GM23338 (cell line): ENCODE data around the gene LATS2. TPM values are rescaled to one million over a fixed set of nuclear protein-coding genes. Genes with fewer than 3 reads are reported as not detected.

ENCODE experiments used
- ATAC-seq: fragments of 200-7000 bp; cut with Tn5 transposase; 3 replicates; pipeline ENCODE4 v1.9.1; 2020
- DNase-seq: peaks from one replicate; pipeline ENCODE4 v3.0.0-alpha.2; 2015; ENCODE audit warnings: low spot score
- H2AFZ ChIP-seq: fragments of 200-600 bp; sonication (generic); 2 replicates; pipeline ENCODE4 v1.8.0; 2016; ENCODE audit warnings: antibody characterized with exemption, mild to moderate bottlenecking, moderate library complexity
- H3F3A ChIP-seq: fragments of 200-600 bp; sonication (generic); replicated peaks from 2 replicates; pipeline ENCODE4 v1.8.0; 2017; ENCODE audit warnings: antibody characterized with exemption, mixed run types, low read depth
- H3K27ac ChIP-seq: fragments of 200-600 bp; sonication (generic); 2 replicates; pipeline ENCODE4 v1.6.1; 2016; ENCODE audit warnings: low read depth
- H3K27me3 ChIP-seq: fragments of 200-600 bp; sonication (generic); 2 replicates; pipeline ENCODE4 v1.8.0; 2016; ENCODE audit warnings: mild to moderate bottlenecking, mixed run types, moderate library complexity; ENCODE audit not compliant: insufficient read depth
- H3K36me3 ChIP-seq: fragments of 200-600 bp; sonication (generic); 2 replicates; pipeline ENCODE4 v1.8.0; 2016; ENCODE audit warnings: mild to moderate bottlenecking; ENCODE audit not compliant: insufficient read depth
- H3K4me1 ChIP-seq: fragments of 200-600 bp; sonication (generic); 2 replicates; pipeline ENCODE4 v1.8.0; 2016; ENCODE audit warnings: mild to moderate bottlenecking, moderate library complexity; ENCODE audit not compliant: insufficient read depth
- H3K4me2 ChIP-seq: fragments of 200-600 bp; sonication (generic); 2 replicates; pipeline ENCODE4 v1.7.1; 2017; ENCODE audit warnings: mixed run types
- H3K4me3 ChIP-seq: fragments of 200-600 bp; sonication (generic); 2 replicates; pipeline ENCODE4 v1.6.1; 2016; ENCODE audit warnings: mixed run types
- H3K79me2 ChIP-seq: fragments of 200-600 bp; sonication (generic); replicated peaks from 2 replicates; pipeline ENCODE4 v1.8.0; 2017; ENCODE audit warnings: mild to moderate bottlenecking; ENCODE audit not compliant: insufficient read depth
- H3K9me2 ChIP-seq: fragments of 200-600 bp; sonication (generic); 2 replicates; pipeline ENCODE4 v1.8.0; 2017; ENCODE audit not compliant: insufficient read depth
- H4K20me1 ChIP-seq: fragments of 200-600 bp; sonication (generic); replicated peaks from 2 replicates; pipeline ENCODE4 v1.8.0; 2017; ENCODE audit warnings: mild to moderate bottlenecking; ENCODE audit not compliant: insufficient read depth
- H3K27ac Mint-ChIP-seq: 2 replicates; pipeline ENCODE4 v1.8.0; 2020; ENCODE audit warnings: inconsistent platforms, mild to moderate bottlenecking, moderate library complexity, mixed read lengths
- H3K27me3 Mint-ChIP-seq: 3 replicates; pipeline ENCODE4 v1.8.0; 2022; ENCODE audit warnings: low read depth, mild to moderate bottlenecking, moderate library complexity, mixed read lengths, inconsistent platforms; ENCODE audit not compliant: insufficient read depth, poor library complexity
- H3K36me3 Mint-ChIP-seq: 3 replicates; pipeline ENCODE4 v1.8.0; 2021; ENCODE audit warnings: low read depth, mild to moderate bottlenecking, inconsistent platforms, moderate library complexity, mixed read lengths
- H3K4me1 Mint-ChIP-seq: 3 replicates; pipeline ENCODE4 v1.8.0; 2020; ENCODE audit warnings: mild to moderate bottlenecking, inconsistent platforms, mixed read lengths
- H3K4me3 Mint-ChIP-seq: 3 replicates; pipeline ENCODE4 v1.8.0; 2021; ENCODE audit warnings: moderate library complexity, mild to moderate bottlenecking, inconsistent platforms, mixed read lengths
- H3K9me3 Mint-ChIP-seq: 3 replicates; pipeline ENCODE4 v1.8.0; 2020; ENCODE audit warnings: moderate library complexity, mild to moderate bottlenecking, inconsistent platforms, mixed read lengths
- CREB1 ChIP-seq: fragments of 250-450 bp; sonication (Bioruptor Pico); IDR thresholded peaks from 2 replicates; pipeline ENCODE4 v1.5.0; 2020; ENCODE audit warnings: low read depth, mild to moderate bottlenecking, moderate library complexity
- ETS1 ChIP-seq: IDR thresholded peaks from 2 replicates; pipeline ENCODE4 v1.6.1; 2016; ENCODE audit warnings: antibody characterized with exemption
- EZH2 ChIP-seq: fragments of 200-600 bp; sonication (generic); IDR thresholded peaks from one replicate; pipeline ENCODE4 v1.8.0; 2017; ENCODE audit warnings: antibody characterized with exemption, mild to moderate bottlenecking, low read depth; ENCODE audit not compliant: unreplicated experiment
- EZH2phosphoT487 ChIP-seq: fragments of 200-600 bp; sonication (generic); IDR thresholded peaks from one replicate; pipeline ENCODE4 v1.8.1; 2018; ENCODE audit warnings: antibody characterized with exemption; ENCODE audit not compliant: unreplicated experiment
- JUNB ChIP-seq: IDR thresholded peaks from one replicate; pipeline ENCODE4 v1.6.1; 2016; ENCODE audit warnings: antibody characterized with exemption; ENCODE audit not compliant: unreplicated experiment
- NANOG ChIP-seq: IDR thresholded peaks from 2 replicates; pipeline ENCODE4 v1.6.1; 2016; ENCODE audit warnings: antibody characterized with exemption, borderline replicate concordance
- POLR2AphosphoS5 ChIP-seq: IDR thresholded peaks from 2 replicates; pipeline ENCODE4 v1.6.1; 2016; ENCODE audit warnings: antibody characterized with exemption, low read depth
- REST ChIP-seq: IDR thresholded peaks from one replicate; pipeline ENCODE4 v1.6.1; 2018; ENCODE audit warnings: antibody characterized with exemption; ENCODE audit not compliant: unreplicated experiment
- STAT1 ChIP-seq: IDR thresholded peaks from one replicate; pipeline ENCODE4 v1.6.1; 2016; ENCODE audit warnings: antibody characterized with exemption; ENCODE audit not compliant: unreplicated experiment
- ZNF331 ChIP-seq: fragments of 250-450 bp; sonication (Bioruptor Pico); IDR thresholded peaks from 2 replicates; pipeline ENCODE4 v1.5.0; 2020; ENCODE audit warnings: low read depth, mild to moderate bottlenecking, moderate library complexity
- ZNF462 ChIP-seq: fragments of 250-450 bp; sonication (Bioruptor Pico); IDR thresholded peaks from 2 replicates; pipeline ENCODE4 v1.5.0; 2020; ENCODE audit warnings: mild to moderate bottlenecking, moderate library complexity
- polyA plus RNA-seq: library from polyadenylated mRNA; unstranded; fragments of >200 nt; fragmentation: Nextera tagmentation; extraction: Ambion mirVana; gene quantifications from 2 replicates; pipeline ENCODE4 v1.2.1, GENCODE V29; 2016
- total RNA-seq: library from RNA; depleted of rRNA; stranded (reverse); fragments of >200 nt; shearing (Covaris generic); gene quantifications from 2 replicates; pipeline ENCODE4 v1.2.3, GENCODE V29; 2014

The LATS2 gene
- total and polyA plus RNA-seq, 2 experiments from 2014 or later = 10.5 to 25.4 TPM

- TF ChIP-seq STAT1 = no peak
Observed at GRCh38 chr13:21095311-21095710, 33.9 kb upstream of the LATS2 start (continued).

- H3K4me3 ChIP-seq = no peak overlapping the region
- TF ChIP-seq EZH2phosphoT487 = no peak
- TF ChIP-seq POLR2AphosphoS5 = no peak
- TF ChIP-seq STAT1 = no peak
- no peak for TF ChIP-seq ZNF331
- TF ChIP-seq JUNB = no peak
- TF ChIP-seq EZH2 = no peak
- TF ChIP-seq CREB1 (CRISPR knock-in tag) = no peak
- TF ChIP-seq ETS1 = no peak
- no peak for TF ChIP-seq REST
- TF ChIP-seq NANOG = no peak
- no peak for TF ChIP-seq ZNF462 (CRISPR knock-in tag)
- no peak overlapping the region for H2AFZ ChIP-seq
- H4K20me1 ChIP-seq = no peaks in the 10 kb centered on the region
- ATAC-seq (no peak), DNase-seq (no peak)
- no peaks in the 10 kb centered on the region; the same call in 2 of the 3 replicates for H3K9me3 Mint-ChIP-seq
- no peak overlapping the region for H3K4me3 Mint-ChIP-seq
- H3K4me2 ChIP-seq = no peak overlapping the region
- H3K4me1 Mint-ChIP-seq = no peaks in the 10 kb centered on the region; the same call in 2 of the 3 replicates
- no peak overlapping the region for H3K27ac ChIP-seq
- H3K36me3 ChIP-seq = no peaks in the 10 kb centered on the region
- no peaks in the 10 kb centered on the region for H3K79me2 ChIP-seq
- H3K27me3 Mint-ChIP-seq = peaks cover 8% of the 10 kb centered on the region
- no peaks in the 10 kb centered on the region for H3K9me2 ChIP-seq
- H3K27me3 ChIP-seq = no peaks in the 10 kb centered on the region
- H3K4me1 ChIP-seq = no peaks in the 10 kb centered on the region
- no peak overlapping the region for H3K27ac Mint-ChIP-seq
- H3F3A ChIP-seq = no peaks in the 10 kb centered on the region
- H3K36me3 Mint-ChIP-seq = no peaks in the 10 kb centered on the region
Observed at GRCh38 chr13:21089830-21090229, 28.4 kb upstream of the LATS2 start.
